ENCODE measurements around the gene CCR7.
A peak's percentile ranks its signal among the peaks of the same experiment; 100 is the strongest.

The CCR7 gene

GRCh38 chr17:40561294-40561870, 3.9 kb downstream of the CCR7 start:
- no peak for DNase-seq

GRCh38 chr17:40560592-40561293, 4.5 kb downstream of the CCR7 start:
- DNase-seq, result no peak

GRCh38 chr17:40559954-40560591, 5.2 kb downstream of the CCR7 start:
- peak; percentile 87 for DNase-seq

- no peak for DNase-seq
Measured at GRCh38 chr17:40559564-40559916, 5.7 kb downstream of the CCR7 start.

GRCh38 chr17:40558890-40559563, 6.2 kb downstream of the CCR7 start:
- DNase-seq, result no peak

GRCh38 chr17:40558300-40558889, 6.9 kb downstream of the CCR7 start:
- DNase-seq, result no peak

- DNase-seq, result no peak
Measured at GRCh38 chr17:40557531-40558299, 7.6 kb downstream of the CCR7 start.

- DNase-seq, result no peak
Measured at GRCh38 chr17:40556884-40557414, 8.3 kb downstream of the CCR7 start.

- DNase-seq, result no peak
Measured at GRCh38 chr17:40556198-40556661, 9.0 kb downstream of the CCR7 start.

GRCh38 chr17:40555296-40556190, 9.7 kb downstream of the CCR7 start:
- no peak for DNase-seq

- no peak for DNase-seq
Measured at GRCh38 chr17:40554646-40555295, 10.5 kb downstream of the CCR7 start.

GRCh38 chr17:40553694-40554534, 11.4 kb downstream of the CCR7 start:
- no peak for DNase-seq

GRCh38 chr17:40552806-40553693, 12.2 kb downstream of the CCR7 start:
- no peak for DNase-seq

GRCh38 chr17:40551879-40552768, 13.1 kb downstream of the CCR7 start:
- peak; percentile 90 for DNase-seq

- DNase-seq, result peak; percentile 38
Measured at GRCh38 chr17:40551091-40551878, 14.0 kb downstream of the CCR7 start.

- DNase-seq, result peak; percentile 19
Measured at GRCh38 chr17:40550608-40551007, 14.7 kb downstream of the CCR7 start.
